Cardiac fibroblast (primary cell): ENCODE measurements around the gene NAV3.
"Not testable (repeated sequence)": the region's sequence is repeated elsewhere in the genome, so short reads cannot be mapped to it uniquely, and the experiment has no call there.

Experiments used
- DNase-seq, 2 donors: peaks; one replicate each; pipeline versions ENCODE4 v3.0.0 to v3.0.0-alpha.2; 2010; ENCODE audit warnings: low read depth in 2 of 2
- H3K4me3 ChIP-seq, 2 donors: replicated peaks in 1 of 2; 1 replicate in 1 of 2; 2 replicates in 1 of 2; pipeline ENCODE4 v1.5.1; 2011; ENCODE audit warnings: low read depth in 2 of 2, low read length in 2 of 2, mild to moderate bottlenecking in 2 of 2, moderate library complexity in 1 of 2
- CTCF ChIP-seq: IDR thresholded peaks from one replicate; pipeline ENCODE4 v1.5.1; 2011; ENCODE audit warnings: low read depth, mild to moderate bottlenecking, low read length, inconsistent platforms

The NAV3 gene

DNA sequence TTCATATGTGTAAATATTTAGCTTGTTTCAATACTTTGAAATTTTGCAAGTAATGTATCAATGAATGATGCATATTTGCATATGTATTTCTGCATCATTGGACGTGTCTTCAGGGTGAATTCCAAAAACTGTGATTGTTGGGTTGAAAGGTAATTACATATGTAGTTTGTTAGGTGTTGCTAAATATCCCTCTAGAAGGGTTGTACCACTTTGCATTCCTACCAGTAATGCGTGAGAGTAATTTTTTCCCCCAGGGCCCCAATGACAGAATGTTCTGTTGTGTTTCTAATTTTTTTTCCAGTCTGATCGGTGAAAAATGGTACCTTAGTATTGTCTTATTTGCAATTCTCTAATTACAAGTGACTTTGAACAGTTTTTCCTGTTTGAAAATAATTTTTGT is 408.9 kb downstream of the NAV3 start:
- H3K4me3 ChIP-seq, result no peak overlapping the region
- no peak for TF ChIP-seq CTCF
- peak in 1 of 2 donors; percentile 52 for DNase-seq

GRCh38 chr12:78240827-78241226 is 410.1 kb downstream of the NAV3 start:
- DNase-seq, result no peak
- H3K4me3 ChIP-seq, result no peak overlapping the region
- no peak for TF ChIP-seq CTCF

DNA sequence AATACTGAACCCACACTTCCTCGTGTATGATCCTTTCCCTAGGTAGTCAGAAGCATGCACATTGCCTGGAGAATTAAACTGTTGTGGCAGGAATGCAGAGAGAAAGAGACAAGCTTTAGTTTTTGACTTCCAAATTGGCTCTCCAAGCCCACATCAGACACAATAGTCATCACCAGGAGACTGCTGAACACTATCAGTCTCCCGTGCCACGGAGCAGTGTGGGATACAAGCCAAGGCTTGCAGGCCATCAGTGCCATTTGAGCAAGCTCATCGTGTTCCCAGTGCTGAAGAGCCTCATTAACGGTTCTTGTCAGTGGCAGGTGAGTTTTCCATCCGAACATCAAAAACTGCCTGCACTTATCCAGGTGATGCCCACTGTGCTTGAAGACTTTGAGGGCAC is 410.8 kb downstream of the NAV3 start:
- TF ChIP-seq CTCF, result no peak
- DNase-seq, result no peak
- no peak overlapping the region for H3K4me3 ChIP-seq

DNA sequence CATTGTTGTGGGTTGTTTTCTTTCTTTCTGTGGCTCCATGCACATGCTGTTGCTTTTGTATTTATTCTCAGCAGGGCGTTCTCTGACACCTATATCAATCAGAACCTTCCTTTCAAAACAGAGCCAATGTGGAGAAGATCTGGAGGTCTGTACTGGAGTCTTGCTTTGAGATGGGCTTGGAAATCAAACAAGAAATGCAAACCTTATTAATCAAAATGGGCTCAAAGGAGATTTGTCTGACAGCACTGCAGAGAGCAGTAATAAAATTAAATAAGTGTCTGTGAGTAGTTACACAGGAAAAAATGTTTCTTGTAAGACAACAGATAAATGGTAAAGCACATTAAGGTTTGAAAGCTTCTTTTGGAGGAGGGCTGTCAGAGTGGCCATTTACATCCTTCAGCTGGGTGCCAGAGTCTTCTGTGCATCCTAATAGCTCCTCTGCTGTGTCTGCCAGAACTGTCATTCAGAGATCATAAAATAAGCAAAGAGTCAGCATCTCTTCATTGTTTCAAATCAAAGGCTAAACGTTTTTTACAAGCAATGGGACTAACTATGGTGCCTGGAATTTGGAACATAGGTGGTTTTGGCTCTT is 414.3 kb downstream of the NAV3 start:
- H3K4me3 ChIP-seq, result no peak overlapping the region
- TF ChIP-seq CTCF, result no peak
- no peak for DNase-seq

DNA sequence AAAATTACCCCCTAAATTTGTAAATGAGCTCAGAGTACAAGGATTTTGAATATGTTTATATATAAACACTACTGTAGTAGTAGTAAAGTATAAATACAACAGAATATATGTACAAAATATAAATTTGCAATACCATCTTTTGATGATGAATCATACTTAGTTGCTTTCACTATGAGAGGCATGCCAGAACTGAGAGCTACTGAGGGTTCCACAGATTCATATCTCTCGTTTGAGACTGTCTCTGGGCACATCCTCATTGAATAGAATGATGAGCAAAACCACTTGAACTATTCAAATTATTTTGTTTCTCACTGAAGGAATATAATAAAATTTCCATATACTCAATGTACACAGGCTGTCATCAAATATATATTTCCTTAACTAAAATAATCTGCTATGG is 417.6 kb downstream of the NAV3 start:
- H3K4me3 ChIP-seq, result no peak overlapping the region
- peak in 1 of 2 donors; percentile 18 for DNase-seq
- no peak for TF ChIP-seq CTCF

GRCh38 chr12:78249578-78249977 is 418.9 kb downstream of the NAV3 start:
- no peak for DNase-seq
- H3K4me3 ChIP-seq, result no peak overlapping the region
- TF ChIP-seq CTCF, result no peak

DNA sequence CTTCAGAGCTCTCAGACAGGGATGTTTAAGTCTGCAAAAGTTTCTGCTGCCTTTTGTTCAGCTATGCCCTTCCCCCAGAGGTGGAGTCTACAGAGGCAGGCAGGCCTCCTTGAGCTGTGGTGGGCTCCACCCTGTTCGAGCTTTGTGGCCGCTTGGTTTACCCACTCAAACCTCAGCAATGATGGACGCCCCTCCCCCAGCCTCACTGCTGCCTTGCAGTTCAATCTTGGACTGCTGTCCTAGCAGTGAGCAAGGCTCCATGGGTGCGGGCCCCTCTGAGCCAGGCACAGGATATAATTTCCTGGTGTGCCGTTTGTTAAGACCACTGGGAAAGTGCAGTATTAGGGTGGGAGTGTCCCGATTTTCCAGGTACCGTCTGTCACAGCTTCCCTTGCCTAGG is 427.0 kb downstream of the NAV3 start:
- not testable (repeated sequence) for H3K4me3 ChIP-seq, DNase-seq
